IPS-20b (cell line): ENCODE data around the gene CALN1.

ENCODE experiments used
- H3K27ac ChIP-seq: one replicate; pipeline ENCODE4 v1.5.1; 2013; ENCODE audit warnings: low read length
- H3K27me3 ChIP-seq: 2 replicates; pipeline ENCODE4 v1.6.1; 2013; ENCODE audit warnings: mild to moderate bottlenecking, low read length, inconsistent platforms; ENCODE audit not compliant: insufficient read depth
- H3K36me3 ChIP-seq: 2 replicates; pipeline ENCODE4 v1.6.1; 2013; ENCODE audit warnings: low read depth, mild to moderate bottlenecking, inconsistent platforms, low read length, moderate library complexity; ENCODE audit not compliant: insufficient read depth
- H3K4me1 ChIP-seq: 2 replicates; pipeline ENCODE4 v1.6.1; 2013; ENCODE audit warnings: mild to moderate bottlenecking, control low read depth, inconsistent platforms, low read length, moderate library complexity; ENCODE audit not compliant: insufficient read depth
- H3K4me3 ChIP-seq: 2 replicates; pipeline ENCODE4 v1.5.1; 2013; ENCODE audit warnings: mild to moderate bottlenecking, low read length, inconsistent platforms
- H3K9ac ChIP-seq: 2 replicates; pipeline ENCODE4 v1.6.1; 2013; ENCODE audit warnings: low read depth, mild to moderate bottlenecking, inconsistent platforms, low read length, moderate library complexity
- H3K9me3 ChIP-seq: 2 replicates; pipeline ENCODE4 v1.6.1; 2013; ENCODE audit warnings: mild to moderate bottlenecking, low read depth, low read length, inconsistent platforms; ENCODE audit not compliant: insufficient read depth

CALN1 gene

GRCh38 chr7:71808115-71808514 lies 604.0 kb downstream of the CALN1 start:
- no peak overlapping the region for H3K9ac ChIP-seq
- H3K4me3 ChIP-seq = no peak overlapping the region
- H3K27ac ChIP-seq = no peak overlapping the region
- H3K27me3 ChIP-seq = no peaks in the 10 kb centered on the region
- peaks cover 4% of the 10 kb centered on the region; the same call in 1 of the 2 replicates for H3K9me3 ChIP-seq
- H3K36me3 ChIP-seq = no peaks in the 10 kb centered on the region
- no peaks in the 10 kb centered on the region for H3K4me1 ChIP-seq

- Histone ChIP-seq H3K36me3 (no peaks in the 10 kb centered on the region), H3K9me3 (peaks cover 4% of the 10 kb centered on the region; the same call in 1 of the 2 replicates), H3K27me3 (no peaks in the 10 kb centered on the region), H3K4me1 (no peaks in the 10 kb centered on the region), H3K4me3 (no peak overlapping the region), H3K27ac (no peak overlapping the region), H3K9ac (no peak overlapping the region)
Measured at GRCh38 chr7:71804256-71804655, 607.9 kb downstream of the CALN1 start.

DNA sequence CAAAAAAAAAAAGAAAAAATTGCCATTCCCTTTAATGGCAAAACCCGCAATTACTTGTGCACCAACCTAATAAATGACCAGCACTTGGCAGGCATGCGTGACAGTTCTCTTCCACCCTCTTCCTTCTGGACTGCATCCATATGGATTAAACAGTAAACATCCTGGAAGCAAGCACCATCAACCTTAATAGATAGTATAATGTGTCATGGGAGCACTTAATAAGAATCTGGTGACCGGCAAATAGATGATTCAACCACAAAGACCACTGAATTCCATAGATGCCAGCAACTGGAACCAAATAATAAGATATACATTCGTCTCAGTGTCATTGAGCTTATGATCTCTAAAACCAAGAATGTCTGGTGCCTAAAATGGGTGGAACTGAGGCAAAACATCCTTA lies 610.2 kb downstream of the CALN1 start:
- Histone ChIP-seq H3K4me3 (no peak overlapping the region), H3K36me3 (no peaks in the 10 kb centered on the region), H3K4me1 (no peaks in the 10 kb centered on the region), H3K27me3 (no peaks in the 10 kb centered on the region), H3K9me3 (no peaks in the 10 kb centered on the region; the same call in 1 of the 2 replicates), H3K27ac (no peak overlapping the region), H3K9ac (no peak overlapping the region)

GRCh38 chr7:71800321-71800720 lies 611.8 kb downstream of the CALN1 start:
- Histone ChIP-seq H3K9ac (no peak overlapping the region), H3K4me3 (no peak overlapping the region), H3K27me3 (no peaks in the 10 kb centered on the region), H3K9me3 (no peaks in the 10 kb centered on the region), H3K4me1 (no peaks in the 10 kb centered on the region), H3K36me3 (no peaks in the 10 kb centered on the region), H3K27ac (no peak overlapping the region)

DNA sequence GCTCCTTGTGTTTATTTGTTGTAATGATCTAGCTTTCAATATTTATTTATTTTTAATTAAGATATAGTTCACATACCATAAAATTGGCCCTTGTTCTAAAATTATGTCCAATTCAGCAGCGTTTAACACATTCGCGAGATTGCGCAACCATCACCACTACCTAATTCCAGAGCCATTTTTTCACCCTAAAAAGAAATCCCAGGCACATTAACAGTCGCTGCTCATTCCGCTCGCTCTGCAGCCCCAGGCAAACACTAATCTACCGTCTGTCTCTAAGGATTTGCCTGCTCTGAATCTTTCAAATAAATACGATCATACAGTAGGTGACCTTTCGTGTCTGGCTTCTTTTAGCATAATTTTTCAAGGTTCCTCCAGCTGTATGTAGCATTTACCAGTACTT lies 616.7 kb downstream of the CALN1 start:
- no peak overlapping the region for H3K4me3 ChIP-seq
- H3K9ac ChIP-seq = no peak overlapping the region
- H3K27ac ChIP-seq = no peak overlapping the region
- no peaks in the 10 kb centered on the region for H3K36me3 ChIP-seq
- H3K27me3 ChIP-seq = no peaks in the 10 kb centered on the region
- H3K9me3 ChIP-seq = no peaks in the 10 kb centered on the region
- H3K4me1 ChIP-seq = no peaks in the 10 kb centered on the region

- Histone ChIP-seq H3K4me1 (no peaks in the 10 kb centered on the region), H3K27me3 (no peaks in the 10 kb centered on the region), H3K4me3 (no peak overlapping the region), H3K36me3 (no peaks in the 10 kb centered on the region), H3K9me3 (peaks cover 3% of the 10 kb centered on the region; the same call in 1 of the 2 replicates), H3K27ac (no peak overlapping the region), H3K9ac (no peak overlapping the region)
Measured at GRCh38 chr7:71793251-71793650, 618.9 kb downstream of the CALN1 start.

GRCh38 chr7:71787513-71787912 lies 624.6 kb downstream of the CALN1 start:
- Histone ChIP-seq H3K4me3 (no peak overlapping the region), H3K4me1 (peaks cover 9% of the 10 kb centered on the region; the same call in 1 of the 2 replicates), H3K9ac (no peak overlapping the region), H3K27me3 (peaks cover 9% of the 10 kb centered on the region; the same call in 1 of the 2 replicates), H3K36me3 (peaks cover 6% of the 10 kb centered on the region; the same call in 1 of the 2 replicates), H3K27ac (no peak overlapping the region), H3K9me3 (peaks cover 24% of the 10 kb centered on the region)

DNA sequence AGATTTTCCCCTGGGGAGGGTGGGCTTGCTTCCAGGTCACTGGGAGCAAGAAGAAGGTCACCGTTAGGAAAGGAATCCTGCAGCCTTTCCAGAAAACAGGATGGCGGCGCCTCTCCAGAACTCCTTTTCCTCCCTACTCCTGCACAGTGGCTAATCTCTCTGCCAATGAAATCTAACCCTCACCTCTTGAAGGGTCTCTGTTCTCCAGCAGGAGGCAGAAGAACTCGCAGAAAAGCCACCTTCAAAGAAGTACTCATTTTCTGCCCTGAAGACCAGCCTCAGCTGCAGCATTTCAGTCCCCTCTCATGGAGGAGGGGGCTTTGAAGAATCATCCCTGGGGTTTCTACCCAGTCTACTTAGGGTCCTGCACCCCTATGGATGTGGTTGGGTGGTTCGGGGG lies 626.9 kb downstream of the CALN1 start:
- H3K4me3 ChIP-seq = no peak overlapping the region
- H3K27ac ChIP-seq = no peak overlapping the region
- H3K36me3 ChIP-seq = peaks cover 6% of the 10 kb centered on the region; the same call in 1 of the 2 replicates
- H3K4me1 ChIP-seq = peaks cover 15% of the 10 kb centered on the region; the same call in 1 of the 2 replicates
- peaks cover 24% of the 10 kb centered on the region for H3K9me3 ChIP-seq
- H3K27me3 ChIP-seq = peaks cover 29% of the 10 kb centered on the region; the same call in 1 of the 2 replicates
- H3K9ac ChIP-seq = no peak overlapping the region

- H3K4me3 ChIP-seq = no peak overlapping the region
- H3K27me3 ChIP-seq = peaks cover 34% of the 10 kb centered on the region; the same call in 1 of the 2 replicates
- H3K27ac ChIP-seq = no peak overlapping the region
- peaks cover 20% of the 10 kb centered on the region; the same call in 1 of the 2 replicates for H3K4me1 ChIP-seq
- no peak overlapping the region for H3K9ac ChIP-seq
- peaks cover 6% of the 10 kb centered on the region; the same call in 1 of the 2 replicates for H3K36me3 ChIP-seq
- H3K9me3 ChIP-seq = peaks cover 24% of the 10 kb centered on the region
Measured at GRCh38 chr7:71784781-71785180, 627.4 kb downstream of the CALN1 start.

GRCh38 chr7:71784180-71784579 lies 628.0 kb downstream of the CALN1 start:
- peaks cover 37% of the 10 kb centered on the region; the same call in 1 of the 2 replicates for H3K27me3 ChIP-seq
- no peak overlapping the region for H3K9ac ChIP-seq
- no peak overlapping the region for H3K4me3 ChIP-seq
- peaks cover 24% of the 10 kb centered on the region for H3K9me3 ChIP-seq
- peaks cover 21% of the 10 kb centered on the region; the same call in 1 of the 2 replicates for H3K4me1 ChIP-seq
- peaks cover 6% of the 10 kb centered on the region; the same call in 1 of the 2 replicates for H3K36me3 ChIP-seq
- no peak overlapping the region for H3K27ac ChIP-seq

- Histone ChIP-seq H3K36me3 (peaks cover 6% of the 10 kb centered on the region; the same call in 1 of the 2 replicates), H3K27ac (no peak overlapping the region), H3K4me1 (peaks cover 21% of the 10 kb centered on the region; the same call in 1 of the 2 replicates), H3K27me3 (peaks cover 37% of the 10 kb centered on the region; the same call in 1 of the 2 replicates), H3K4me3 (no peak overlapping the region), H3K9ac (no peak overlapping the region), H3K9me3 (peaks cover 24% of the 10 kb centered on the region)
Measured at GRCh38 chr7:71783779-71784178, 628.4 kb downstream of the CALN1 start.

DNA sequence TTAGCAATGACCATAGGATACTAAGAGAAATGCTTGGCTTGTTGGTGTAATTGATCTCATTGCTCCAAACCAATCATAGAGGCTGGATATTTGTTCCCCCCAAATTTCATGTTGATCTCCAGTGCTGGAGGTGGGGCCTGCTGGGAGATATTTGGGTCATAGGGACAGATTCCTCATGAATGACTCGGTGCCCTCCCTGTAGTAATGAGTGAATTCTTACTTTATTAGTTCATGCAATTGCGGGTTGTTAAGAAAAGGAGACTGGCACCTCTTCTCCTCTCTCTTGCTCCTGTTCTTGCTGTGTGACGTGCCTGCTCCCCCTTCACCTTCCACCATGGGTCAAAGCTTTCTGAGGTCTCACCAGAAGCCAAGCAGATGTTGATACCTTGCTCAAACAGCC lies 630.1 kb downstream of the CALN1 start:
- Histone ChIP-seq H3K9ac (no peak overlapping the region), H3K9me3 (peaks cover 9% of the 10 kb centered on the region), H3K27me3 (peaks cover 37% of the 10 kb centered on the region; the same call in 1 of the 2 replicates), H3K36me3 (peaks cover under 1% of the 10 kb centered on the region; the same call in 1 of the 2 replicates), H3K4me3 (no peak overlapping the region), H3K4me1 (peaks cover 21% of the 10 kb centered on the region; the same call in 1 of the 2 replicates), H3K27ac (no peak overlapping the region)
